AG09319 (cell line): Measurements from ENCODE around the gene CLEC7A.

Experiments
- DNase-seq: peaks from one replicate; pipeline ENCODE4 v3.0.0-alpha.2; 2010; ENCODE audit warnings: low read depth; ENCODE audit errors: extremely low read depth
- TF ChIP-seq, protein P1 (sequence below): IDR thresholded peaks from 2 replicates; pipeline ENCODE4 v1.5.1; 2011; ENCODE audit warnings: low read depth, mild to moderate bottlenecking, inconsistent platforms, low read length, moderate library complexity

Gene CLEC7A

DNA sequence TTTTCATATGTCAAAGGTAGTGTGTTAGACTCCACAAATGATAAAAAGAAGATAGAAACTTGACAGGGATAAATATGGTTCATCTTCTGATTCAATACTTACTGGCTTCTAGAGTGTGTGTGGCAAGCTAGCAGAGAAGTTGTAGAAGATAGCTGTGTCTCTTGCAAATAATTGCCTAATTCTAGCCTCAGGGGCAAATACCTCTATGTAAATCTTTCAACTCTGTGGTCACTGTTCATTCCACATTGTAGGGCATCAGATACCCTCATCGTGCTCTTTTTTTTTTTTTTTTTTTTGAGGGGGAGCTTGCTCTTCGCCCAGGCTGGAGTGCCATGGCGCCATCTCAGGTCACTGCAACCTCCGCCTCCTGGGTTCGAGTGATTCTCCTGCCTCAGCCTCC is 40.2 kb upstream of the CLEC7A start:
- TF ChIP-seq, protein P1, sequence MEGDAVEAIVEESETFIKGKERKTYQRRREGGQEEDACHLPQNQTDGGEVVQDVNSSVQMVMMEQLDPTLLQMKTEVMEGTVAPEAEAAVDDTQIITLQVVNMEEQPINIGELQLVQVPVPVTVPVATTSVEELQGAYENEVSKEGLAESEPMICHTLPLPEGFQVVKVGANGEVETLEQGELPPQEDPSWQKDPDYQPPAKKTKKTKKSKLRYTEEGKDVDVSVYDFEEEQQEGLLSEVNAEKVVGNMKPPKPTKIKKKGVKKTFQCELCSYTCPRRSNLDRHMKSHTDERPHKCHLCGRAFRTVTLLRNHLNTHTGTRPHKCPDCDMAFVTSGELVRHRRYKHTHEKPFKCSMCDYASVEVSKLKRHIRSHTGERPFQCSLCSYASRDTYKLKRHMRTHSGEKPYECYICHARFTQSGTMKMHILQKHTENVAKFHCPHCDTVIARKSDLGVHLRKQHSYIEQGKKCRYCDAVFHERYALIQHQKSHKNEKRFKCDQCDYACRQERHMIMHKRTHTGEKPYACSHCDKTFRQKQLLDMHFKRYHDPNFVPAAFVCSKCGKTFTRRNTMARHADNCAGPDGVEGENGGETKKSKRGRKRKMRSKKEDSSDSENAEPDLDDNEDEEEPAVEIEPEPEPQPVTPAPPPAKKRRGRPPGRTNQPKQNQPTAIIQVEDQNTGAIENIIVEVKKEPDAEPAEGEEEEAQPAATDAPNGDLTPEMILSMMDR, result no peak

DNA sequence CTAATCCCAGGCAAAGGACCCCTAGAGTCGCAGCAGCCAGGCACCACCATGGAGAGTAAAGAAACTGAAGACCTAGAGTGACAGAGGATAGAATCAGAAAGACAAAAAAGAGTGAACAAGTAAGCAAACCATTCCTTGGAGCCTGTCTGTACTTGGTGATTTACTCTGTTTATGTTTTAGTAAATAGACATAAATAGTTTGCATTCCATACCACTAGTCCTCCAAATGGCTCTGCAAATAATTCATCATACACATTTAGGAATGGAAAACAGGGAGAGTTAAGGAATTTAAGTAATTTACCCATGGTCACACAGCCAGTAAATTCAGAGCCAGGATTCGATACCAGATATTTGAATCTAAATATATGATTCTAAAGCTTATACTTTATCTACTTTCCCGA is 39.1 kb upstream of the CLEC7A start:
- no peak for DNase-seq
- TF ChIP-seq, protein P1, result no peak

More for the DNA sequence above, 40.2 kb upstream of the CLEC7A start:
- no peak for DNase-seq

DNA sequence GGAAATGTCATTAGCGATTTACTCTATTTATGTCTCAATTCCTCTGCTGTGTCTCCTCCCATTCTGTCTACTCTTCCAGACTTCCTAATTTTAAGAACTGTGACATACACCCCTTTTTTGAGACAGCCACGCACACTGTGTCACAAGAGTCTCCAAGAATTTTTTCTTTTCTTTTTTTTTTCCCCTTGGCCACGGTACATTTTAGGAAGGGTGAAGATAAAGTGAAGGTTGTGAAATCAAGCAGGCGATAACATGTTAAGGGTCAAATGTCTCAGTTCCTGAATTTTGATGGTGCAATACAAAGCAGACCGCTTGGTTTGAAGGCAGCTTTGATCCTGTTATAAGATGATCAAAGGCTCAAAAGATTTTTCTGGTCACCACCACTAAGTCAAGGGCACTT is 37.6 kb upstream of the CLEC7A start:
- TF ChIP-seq, protein P1, result no peak
- DNase-seq, result no peak

DNA sequence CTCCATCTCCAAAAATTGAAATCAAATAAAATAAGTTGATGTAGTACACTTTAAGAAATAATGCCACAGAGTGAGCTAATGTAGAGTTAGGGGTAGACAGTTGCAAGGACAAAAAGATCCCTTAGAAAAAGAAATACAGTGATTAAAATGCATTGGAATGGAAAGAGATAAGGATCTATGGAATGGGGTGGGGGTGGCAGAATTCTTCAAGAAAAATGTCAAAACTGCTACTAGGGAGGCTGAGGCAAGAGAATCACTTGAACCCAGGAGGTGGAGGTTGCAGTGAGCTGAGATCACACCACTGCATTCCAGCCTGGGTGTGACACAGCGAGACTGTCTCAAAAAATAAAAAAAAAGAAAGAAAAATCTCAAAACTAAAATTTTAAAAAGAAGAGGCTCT is 35.4 kb upstream of the CLEC7A start:
- DNase-seq, result no peak
- TF ChIP-seq, protein P1, result no peak

DNA sequence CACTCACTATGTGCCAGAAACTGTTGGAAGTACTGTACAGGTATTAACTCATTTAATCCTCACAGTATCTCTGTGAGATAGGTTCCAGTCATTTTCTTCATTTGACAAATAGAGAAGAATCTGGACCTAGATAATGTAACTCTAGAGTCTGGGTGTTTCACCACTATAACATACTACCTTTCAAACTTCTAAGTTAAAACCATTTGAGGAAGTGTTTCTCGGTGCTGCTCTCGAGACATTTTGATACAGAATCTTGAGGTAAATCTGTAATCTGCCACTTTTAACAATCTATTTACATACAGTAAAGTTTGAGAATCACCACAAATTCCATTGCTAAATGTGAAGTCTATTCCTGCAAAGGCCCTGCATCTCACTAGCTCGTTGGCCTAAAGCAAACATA is 33.1 kb upstream of the CLEC7A start:
- DNase-seq, result no peak
- TF ChIP-seq, protein P1, result no peak

DNA sequence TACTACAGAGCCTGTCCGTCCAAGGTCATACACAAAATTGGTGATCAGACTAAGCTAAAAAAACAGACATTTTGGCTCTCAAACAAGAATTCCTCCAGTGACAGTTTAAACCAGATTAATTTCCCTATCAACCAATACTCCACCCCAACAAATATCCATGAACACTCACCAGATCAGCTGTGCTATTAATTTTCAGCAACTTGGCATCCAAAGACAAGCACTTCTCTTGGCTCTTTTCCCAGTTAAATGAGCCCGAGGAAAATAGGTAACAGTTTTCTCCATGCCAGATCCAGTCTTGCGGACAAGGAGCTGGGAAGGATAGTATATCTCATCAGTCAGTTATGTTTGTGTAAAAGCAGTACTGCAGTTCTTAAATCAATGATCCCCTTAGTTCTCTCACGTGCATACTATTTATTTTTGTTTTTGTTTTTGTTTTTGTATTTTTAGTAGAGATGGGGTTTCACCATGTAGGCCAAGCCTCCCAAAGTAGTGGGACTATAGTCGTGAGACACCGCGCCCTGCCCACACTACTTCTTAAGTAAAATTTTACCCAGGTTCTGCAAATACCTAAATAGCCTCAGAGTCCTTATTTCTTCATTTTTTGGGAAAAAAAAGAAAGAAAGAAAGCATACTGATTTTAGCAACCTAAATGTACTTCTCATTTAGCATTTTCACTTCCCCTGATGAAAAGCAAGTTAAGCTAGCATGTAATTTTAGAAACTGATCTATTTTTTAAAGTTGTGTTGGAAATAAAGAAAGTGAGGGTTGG is 30.8 kb upstream of the CLEC7A start:
- TF ChIP-seq, protein P1, result no peak
- DNase-seq, result no peak

DNA sequence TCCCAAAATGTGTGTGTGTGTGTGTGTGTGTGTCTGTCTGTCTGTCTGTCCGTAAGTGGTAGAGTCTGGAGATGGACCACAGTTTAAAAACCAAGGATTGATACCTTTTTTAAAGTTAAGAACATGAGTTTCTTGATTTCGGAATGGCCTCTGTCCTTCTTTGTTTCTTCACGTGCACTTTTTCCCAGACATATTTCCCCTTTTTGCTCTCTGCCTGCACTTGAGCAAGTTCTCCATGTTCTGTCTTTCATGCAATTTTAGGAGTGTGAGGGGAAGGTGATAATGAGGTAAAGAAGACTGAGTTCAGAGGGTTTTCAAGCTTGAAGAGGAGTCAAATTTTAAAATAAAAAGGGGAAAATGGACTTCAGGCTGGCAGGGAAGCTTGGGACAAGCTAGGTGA is 29.3 kb upstream of the CLEC7A start:
- no peak for DNase-seq
- TF ChIP-seq, protein P1, result no peak
